Ovary (tissue), 9 donors: ENCODE data around the gene TNFSF9. TPM values are rescaled to one million over a fixed set of nuclear protein-coding genes. Genes with fewer than 3 reads are reported as not detected.

Source experiments
- DNase-seq, 5 donors: peaks; one replicate each; pipeline ENCODE4 v3.0.0-alpha.2; 2019 to 2020
- H3K27ac ChIP-seq, 2 donors: fragments of 200-600 bp; one replicate each; pipeline versions ENCODE4 v1.5.1 to v1.8.0; 2019 to 2022
- H3K27me3 ChIP-seq: fragments of 200-600 bp; one replicate; pipeline ENCODE4 v1.8.0; 2022
- H3K36me3 ChIP-seq: fragments of 200-600 bp; sonication (generic); one replicate; pipeline ENCODE4 v1.5.1; 2019
- H3K4me1 ChIP-seq: one replicate; pipeline ENCODE4 v1.8.1; 2013; ENCODE audit warnings: mild to moderate bottlenecking, moderate library complexity; ENCODE audit not compliant: insufficient read depth
- H3K4me3 ChIP-seq: fragments of 200-600 bp; sonication (generic); one replicate; pipeline ENCODE4 v1.5.1; 2017
- H3K9me3 ChIP-seq, 2 donors: fragments of 200-600 bp in 1 of 2; sonication (generic) in 1 of 2; one replicate each; pipeline versions ENCODE4 v1.5.1 to v1.8.1; 2013 to 2019; ENCODE audit warnings: mild to moderate bottlenecking in 1 of 2, moderate library complexity in 1 of 2
- EP300 ChIP-seq: sonication (generic); formaldehyde crosslinking; IDR thresholded peaks from one replicate; pipeline ENCODE4 v1.6.1; 2017; ENCODE audit warnings: antibody characterized with exemption
- POLR2A ChIP-seq: fragments of 450-650 bp; IDR thresholded peaks from one replicate; pipeline ENCODE4 v1.6.1; 2017; ENCODE audit warnings: antibody characterized with exemption, mild to moderate bottlenecking, moderate library complexity
- WGBS, 3 donors: extraction: QIAGEN DNeasy Blood & Tissue Kit in 1 of 3; methylation state at CpG; one replicate each; pipeline versions ENCODE4 v1.1.5 to v1.1.7; 2013 to 2017; 5-methylcytosine and 5-hydroxymethylcytosine counted together
- intact Hi-C, 4 donors: fragments of 100-400 bp; cut with DNase I; formaldehyde crosslinking; loops; one replicate each; pipeline versions ENCODE4 v1.11.0 to v1.15.1; 2022 to 2023
- polyA plus RNA-seq, 2 donors: library from polyadenylated mRNA; stranded (reverse); fragments of 200-250 nt in 1 of 2; fragments of 350-450 nt in 1 of 2; fragmentation: Illumina TruSeq in 1 of 2; extraction: RNeasy Lipid Tissue Mini Kit (QIAGEN cat#74804) in 1 of 2; gene quantifications; one replicate each; pipeline ENCODE4 v1.2.3, GENCODE V29; 2013 to 2014
- total RNA-seq, 7 donors: library from RNA; depleted of rRNA in 2 of 7; stranded (reverse); fragments of >200 nt in 2 of 7; fragmentation: NEBNext Ultra II Directional in 3 of 7; extraction: Animal tissue kit (Norgen Biotek cat#: 25700) in 3 of 7; gene quantifications; one replicate each; pipeline versions ENCODE4 v1.1.0 to v1.2.4, GENCODE V29; 2016 to 2023
- TF ChIP-seq, protein P1 (sequence below), 3 donors: fragments of 450-650 bp in 2 of 3; fragments of 200-600 bp in 1 of 3; IDR thresholded peaks; one replicate each; pipeline versions ENCODE4 v1.5.1 to v1.8.0; 2016 to 2022; ENCODE audit warnings: antibody characterized with exemption in 3 of 3, mild to moderate bottlenecking in 1 of 3
- donor health status: DM: no; HTN: no; CAD: no; lungs with moderate emphysema.
- donor health status: DM: no; HTN: no; CAD: no.
- donor health status: Bipolar disorder and iron deficiency.
- donor health status: DM: yes; HTN: yes; CAD: no.
- donor health status: DM: no; HTN: no; CAD: no.
- donor health status: DM: yes; HTN: yes; CAD: no.

Gene TNFSF9
- total and polyA plus RNA-seq, 9 donors, result 0.10 to 1.1 (median 0.22) TPM; not detected in 1

DNA sequence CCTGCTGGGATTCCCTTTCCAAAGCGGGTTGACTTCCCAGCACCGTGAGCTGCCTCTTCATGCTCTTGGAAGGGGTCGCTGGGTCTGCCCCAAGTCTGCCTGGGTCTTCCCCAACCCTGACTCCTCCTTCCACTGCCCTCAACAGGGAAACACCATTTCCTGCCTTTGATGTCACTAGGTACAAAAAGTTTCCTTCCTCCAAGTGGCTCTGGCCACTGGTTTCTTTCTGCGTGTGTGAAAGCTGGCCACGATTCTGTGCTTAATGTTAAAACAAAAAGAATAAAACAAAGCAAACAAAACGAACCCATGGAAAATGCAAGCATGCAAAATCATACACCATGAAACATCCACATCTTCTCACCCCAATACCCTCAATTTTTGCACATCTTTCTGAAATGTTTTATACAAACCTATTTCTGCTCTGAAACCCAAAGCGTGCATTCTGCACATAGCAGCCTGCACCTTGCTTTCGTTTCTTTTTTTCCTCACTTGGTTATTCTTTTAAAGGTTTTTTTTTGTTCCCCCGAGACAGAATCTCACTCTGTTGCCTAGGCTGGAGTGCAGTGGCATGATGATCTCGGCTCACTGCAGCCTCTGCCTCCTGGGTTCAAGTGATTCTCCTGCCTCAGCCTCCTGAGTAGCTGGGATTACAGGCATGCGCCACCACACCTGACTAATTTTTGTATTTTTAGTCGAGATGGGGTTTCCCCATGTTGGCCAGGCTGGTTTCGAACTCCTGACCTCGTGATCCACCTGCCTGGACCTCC lies 12.5 kb upstream of the TNFSF9 start:
- Histone ChIP-seq H3K27me3 (no peaks in the 10 kb centered on the region), H3K36me3 (no peaks in the 10 kb centered on the region), H3K4me3 (no peak overlapping the region), H3K4me1 (no peaks in the 10 kb centered on the region), H3K9me3 (no peaks in the 10 kb centered on the region), H3K27ac (no peak overlapping the region)
- TF ChIP-seq, protein P1, sequence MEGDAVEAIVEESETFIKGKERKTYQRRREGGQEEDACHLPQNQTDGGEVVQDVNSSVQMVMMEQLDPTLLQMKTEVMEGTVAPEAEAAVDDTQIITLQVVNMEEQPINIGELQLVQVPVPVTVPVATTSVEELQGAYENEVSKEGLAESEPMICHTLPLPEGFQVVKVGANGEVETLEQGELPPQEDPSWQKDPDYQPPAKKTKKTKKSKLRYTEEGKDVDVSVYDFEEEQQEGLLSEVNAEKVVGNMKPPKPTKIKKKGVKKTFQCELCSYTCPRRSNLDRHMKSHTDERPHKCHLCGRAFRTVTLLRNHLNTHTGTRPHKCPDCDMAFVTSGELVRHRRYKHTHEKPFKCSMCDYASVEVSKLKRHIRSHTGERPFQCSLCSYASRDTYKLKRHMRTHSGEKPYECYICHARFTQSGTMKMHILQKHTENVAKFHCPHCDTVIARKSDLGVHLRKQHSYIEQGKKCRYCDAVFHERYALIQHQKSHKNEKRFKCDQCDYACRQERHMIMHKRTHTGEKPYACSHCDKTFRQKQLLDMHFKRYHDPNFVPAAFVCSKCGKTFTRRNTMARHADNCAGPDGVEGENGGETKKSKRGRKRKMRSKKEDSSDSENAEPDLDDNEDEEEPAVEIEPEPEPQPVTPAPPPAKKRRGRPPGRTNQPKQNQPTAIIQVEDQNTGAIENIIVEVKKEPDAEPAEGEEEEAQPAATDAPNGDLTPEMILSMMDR (IDR thresholded peaks at IDR 0.05), result no peak
- TF ChIP-seq POLR2A, result no peak
- TF ChIP-seq EP300, result no peak
- intact Hi-C loops, result loop anchor here in 1 of 4 donors (10.0 kb wide), 1 partner anchor 346 kb away; no protein-coding TSS in a partner anchor
- no peak for DNase-seq
- 41 to 48% (median 42%) methylated on average over 14 of the region's 14 CpGs for WGBS, 3 donors

DNA sequence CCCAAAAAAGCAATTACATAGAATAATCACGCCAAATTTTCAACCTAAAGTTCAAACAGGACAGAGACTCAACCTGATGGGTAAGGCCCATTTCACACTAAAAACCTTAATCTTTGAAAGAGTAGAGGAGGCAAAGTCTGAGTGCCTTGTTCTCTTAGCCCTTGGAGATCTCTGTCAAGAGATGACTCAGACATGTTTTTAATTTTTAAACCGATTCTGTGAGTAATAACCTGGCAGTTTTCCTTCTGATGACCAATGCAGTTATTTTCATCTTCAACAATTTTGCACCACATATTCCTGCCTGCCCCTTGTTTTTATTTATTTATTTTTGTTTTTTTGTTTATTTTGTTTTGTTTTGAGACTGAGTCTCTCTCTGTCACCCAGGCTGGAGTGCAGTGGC lies 11.5 kb upstream of the TNFSF9 start:
- TF ChIP-seq POLR2A, result no peak
- no peak for TF ChIP-seq EP300
- TF ChIP-seq, protein P1 (IDR thresholded peaks at IDR 0.05), result no peak
- no peak for DNase-seq
- intact Hi-C loops, result loop anchor here in 1 of 4 donors (10.0 kb wide), 1 partner anchor 346 kb away; no protein-coding TSS in a partner anchor
- no peaks in the 10 kb centered on the region for H3K36me3 ChIP-seq
- no peak overlapping the region for H3K27ac ChIP-seq
- H3K9me3 ChIP-seq, result no peaks in the 10 kb centered on the region
- no peaks in the 10 kb centered on the region for H3K27me3 ChIP-seq
- H3K4me1 ChIP-seq, result no peaks in the 10 kb centered on the region
- 32 to 45% (median 37%) methylated on average over 2 of the region's 2 CpGs for WGBS, 3 donors
- H3K4me3 ChIP-seq, result no peak overlapping the region

DNA sequence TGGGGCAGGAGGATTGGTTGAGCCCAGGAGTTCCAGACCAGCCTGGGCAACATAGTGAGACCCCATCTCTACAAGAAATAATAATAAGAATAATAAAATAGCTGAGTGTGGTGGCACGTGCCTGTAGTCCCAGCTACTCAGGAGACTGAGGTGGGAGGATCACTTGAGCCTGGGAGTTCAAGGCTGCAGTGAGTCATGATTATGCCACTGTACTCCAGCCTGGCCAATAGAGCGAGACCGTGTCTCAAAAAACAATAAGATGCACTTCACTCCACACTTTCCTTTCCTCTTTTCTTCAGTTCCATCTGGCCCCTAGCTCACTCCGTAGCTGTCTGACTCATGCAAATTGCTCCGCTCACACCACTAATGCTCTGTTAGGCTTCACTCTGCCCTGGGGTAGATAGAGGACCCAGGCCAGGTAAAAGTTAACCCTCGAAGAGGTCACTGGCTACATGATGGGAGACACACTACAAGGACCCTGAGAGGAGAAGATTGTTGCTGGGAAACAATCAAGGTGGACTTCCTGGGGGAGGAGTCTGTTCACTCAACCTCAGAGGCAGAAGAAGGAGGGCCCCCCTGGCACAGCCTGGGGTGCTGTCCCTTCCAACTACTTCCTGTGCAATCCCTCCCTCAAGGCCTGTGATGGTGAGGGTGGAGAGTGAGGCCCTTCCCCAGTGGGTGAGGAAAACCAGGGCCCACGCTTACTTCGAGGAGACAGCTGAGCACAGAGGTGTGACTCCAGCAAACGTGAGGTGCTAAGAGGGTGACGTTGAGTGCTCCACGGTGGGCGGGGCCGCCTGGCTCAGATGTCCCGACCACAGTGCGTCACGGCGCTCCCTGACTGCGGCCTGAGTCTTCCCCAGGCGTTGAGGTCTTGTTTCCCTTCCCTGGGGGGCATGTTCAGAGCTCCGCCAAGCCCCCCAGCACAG lies 8.8 kb upstream of the TNFSF9 start:
- no peaks in the 10 kb centered on the region for H3K9me3 ChIP-seq
- no peaks in the 10 kb centered on the region for H3K27me3 ChIP-seq
- TF ChIP-seq EP300 (no peak), POLR2A (no peak)
- TF ChIP-seq, protein P1 (IDR thresholded peaks at IDR 0.05), result no peak
- no peak overlapping the region for H3K4me3 ChIP-seq
- 34 to 50% (median 41%) methylated on average over 20 of the region's 20 CpGs for WGBS, 3 donors
- DNase-seq, result no peak
- H3K27ac ChIP-seq, result no peak overlapping the region
- no peaks in the 10 kb centered on the region for H3K36me3 ChIP-seq
- intact Hi-C loops, result no loop called here
- no peaks in the 10 kb centered on the region for H3K4me1 ChIP-seq

DNA sequence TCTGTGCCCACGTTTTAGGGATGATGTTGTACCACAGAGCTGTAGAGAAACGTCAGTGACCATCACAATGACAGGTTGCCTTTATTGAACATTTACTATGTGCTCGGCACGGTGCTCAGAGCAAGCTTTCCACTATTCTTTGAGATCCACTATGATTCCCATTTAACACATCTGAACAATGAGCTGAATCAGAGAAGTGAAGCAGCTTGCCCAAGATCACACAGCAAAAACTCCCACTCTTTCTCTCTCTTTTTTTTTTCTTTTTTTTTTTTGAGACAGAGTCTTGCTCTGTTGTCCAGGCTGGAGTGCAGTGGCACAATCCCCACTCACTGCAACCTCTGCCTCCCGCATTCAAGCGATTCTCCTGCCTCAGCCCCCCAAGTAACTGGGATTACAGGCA lies 8.1 kb upstream of the TNFSF9 start:
- 70 to 77% (median 75%) methylated on average over 6 of the region's 6 CpGs for WGBS, 3 donors
- TF ChIP-seq POLR2A (no peak), EP300 (no peak)
- TF ChIP-seq, protein P1 (IDR thresholded peaks at IDR 0.05), result no peak
- intact Hi-C loops, result no loop called here

More for the DNA sequence above, 8.1 kb upstream of the TNFSF9 start:
- Histone ChIP-seq H3K4me3 (no peak overlapping the region), H3K36me3 (no peaks in the 10 kb centered on the region), H3K27ac (no peak overlapping the region), H3K9me3 (no peaks in the 10 kb centered on the region), H3K4me1 (no peaks in the 10 kb centered on the region), H3K27me3 (no peaks in the 10 kb centered on the region)
- no peak for DNase-seq
